ENCODE data around the gene ADARB1.

DNA sequence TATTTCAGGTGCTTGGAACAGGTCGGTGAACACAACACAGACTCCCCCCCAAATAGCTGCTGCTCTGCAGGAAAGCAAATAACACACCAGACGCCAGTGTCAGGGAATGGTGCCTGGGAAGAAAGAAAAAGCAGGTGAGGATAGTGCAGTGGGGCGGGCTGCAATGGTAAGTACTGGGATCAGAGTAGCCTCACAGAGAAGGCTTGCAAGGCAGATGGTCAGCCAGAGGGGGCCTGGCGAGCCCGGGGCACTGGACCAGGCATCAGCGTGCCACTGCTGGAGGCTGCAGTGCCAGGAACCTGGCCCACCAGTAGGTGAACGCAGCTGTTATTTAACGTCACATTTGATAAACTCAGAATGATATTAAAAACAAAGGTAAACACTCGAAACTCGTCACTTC is 153.4 kb downstream of the ADARB1 start:
- TF ChIP-seq, protein P1, sequence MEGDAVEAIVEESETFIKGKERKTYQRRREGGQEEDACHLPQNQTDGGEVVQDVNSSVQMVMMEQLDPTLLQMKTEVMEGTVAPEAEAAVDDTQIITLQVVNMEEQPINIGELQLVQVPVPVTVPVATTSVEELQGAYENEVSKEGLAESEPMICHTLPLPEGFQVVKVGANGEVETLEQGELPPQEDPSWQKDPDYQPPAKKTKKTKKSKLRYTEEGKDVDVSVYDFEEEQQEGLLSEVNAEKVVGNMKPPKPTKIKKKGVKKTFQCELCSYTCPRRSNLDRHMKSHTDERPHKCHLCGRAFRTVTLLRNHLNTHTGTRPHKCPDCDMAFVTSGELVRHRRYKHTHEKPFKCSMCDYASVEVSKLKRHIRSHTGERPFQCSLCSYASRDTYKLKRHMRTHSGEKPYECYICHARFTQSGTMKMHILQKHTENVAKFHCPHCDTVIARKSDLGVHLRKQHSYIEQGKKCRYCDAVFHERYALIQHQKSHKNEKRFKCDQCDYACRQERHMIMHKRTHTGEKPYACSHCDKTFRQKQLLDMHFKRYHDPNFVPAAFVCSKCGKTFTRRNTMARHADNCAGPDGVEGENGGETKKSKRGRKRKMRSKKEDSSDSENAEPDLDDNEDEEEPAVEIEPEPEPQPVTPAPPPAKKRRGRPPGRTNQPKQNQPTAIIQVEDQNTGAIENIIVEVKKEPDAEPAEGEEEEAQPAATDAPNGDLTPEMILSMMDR (IDR thresholded peaks at IDR 0.05): no peak
- TF ChIP-seq, protein P2, sequence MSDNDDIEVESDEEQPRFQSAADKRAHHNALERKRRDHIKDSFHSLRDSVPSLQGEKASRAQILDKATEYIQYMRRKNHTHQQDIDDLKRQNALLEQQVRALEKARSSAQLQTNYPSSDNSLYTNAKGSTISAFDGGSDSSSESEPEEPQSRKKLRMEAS (CRISPR knock-in tag; IDR thresholded peaks at IDR 0.05): no peak
- TF ChIP-seq ESRRA (CRISPR knock-in tag; IDR thresholded peaks at IDR 0.05; ENCODE audit: borderline replicate concordance) (no peak), TCF7 (CRISPR knock-in tag; IDR thresholded peaks at IDR 0.05; ENCODE audit: low read depth) (no peak), SP1 (CRISPR knock-in tag; conservative IDR thresholded peaks at IDR 0.05) (no peak), JAZF1 (CRISPR knock-in tag; IDR thresholded peaks at IDR 0.05) (no peak), SMAD3 (CRISPR knock-in tag; IDR thresholded peaks at IDR 0.05; ENCODE audit: borderline replicate concordance) (no peak), TEAD4 (CRISPR knock-in tag; IDR thresholded peaks at IDR 0.05) (no peak), MYBL2 (CRISPR knock-in tag; IDR thresholded peaks at IDR 0.05) (no peak), ZNF232 (CRISPR knock-in tag; IDR thresholded peaks at IDR 0.05) (no peak)
- TF ChIP-seq, protein P3, sequence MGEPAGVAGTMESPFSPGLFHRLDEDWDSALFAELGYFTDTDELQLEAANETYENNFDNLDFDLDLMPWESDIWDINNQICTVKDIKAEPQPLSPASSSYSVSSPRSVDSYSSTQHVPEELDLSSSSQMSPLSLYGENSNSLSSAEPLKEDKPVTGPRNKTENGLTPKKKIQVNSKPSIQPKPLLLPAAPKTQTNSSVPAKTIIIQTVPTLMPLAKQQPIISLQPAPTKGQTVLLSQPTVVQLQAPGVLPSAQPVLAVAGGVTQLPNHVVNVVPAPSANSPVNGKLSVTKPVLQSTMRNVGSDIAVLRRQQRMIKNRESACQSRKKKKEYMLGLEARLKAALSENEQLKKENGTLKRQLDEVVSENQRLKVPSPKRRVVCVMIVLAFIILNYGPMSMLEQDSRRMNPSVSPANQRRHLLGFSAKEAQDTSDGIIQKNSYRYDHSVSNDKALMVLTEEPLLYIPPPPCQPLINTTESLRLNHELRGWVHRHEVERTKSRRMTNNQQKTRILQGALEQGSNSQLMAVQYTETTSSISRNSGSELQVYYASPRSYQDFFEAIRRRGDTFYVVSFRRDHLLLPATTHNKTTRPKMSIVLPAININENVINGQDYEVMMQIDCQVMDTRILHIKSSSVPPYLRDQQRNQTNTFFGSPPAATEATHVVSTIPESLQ (CRISPR knock-in tag; IDR thresholded peaks at IDR 0.05): no peak

Measured in WTC11 (cell line).